Vagina (tissue), 2 donors: Measurements from ENCODE around the gene ZNF709. TPM values are rescaled to one million over a fixed set of nuclear protein-coding genes. Genes with fewer than 3 reads are reported as not detected.
A peak's percentile ranks its signal among the peaks of the same experiment; 100 is the strongest.
"Not testable (repeated sequence)": the region's sequence is repeated elsewhere in the genome, so short reads cannot be mapped to it uniquely, and the experiment has no call there.

Experiments
- DNase-seq, 2 donors: peaks; one replicate each; pipeline ENCODE4 v3.0.0-alpha.2; 2017; ENCODE audit errors: extremely low spot score in 2 of 2
- H3K27ac ChIP-seq: fragments of 200-600 bp; sonication (generic); one replicate; pipeline ENCODE4 v1.5.1; 2019
- H3K27me3 ChIP-seq: fragments of 200-600 bp; sonication (generic); one replicate; pipeline ENCODE4 v1.5.1; 2019
- H3K36me3 ChIP-seq, 2 donors: fragments of 200-600 bp; sonication (generic); one replicate each; pipeline ENCODE4 v1.5.1; 2017 to 2019
- H3K4me1 ChIP-seq: fragments of 200-600 bp; sonication (generic); one replicate; pipeline ENCODE4 v1.5.1; 2019
- H3K4me3 ChIP-seq, 2 donors: fragments of 200-600 bp; sonication (generic); 1 replicate in 1 of 2; 2 replicates in 1 of 2; pipeline ENCODE4 v1.5.1; 2016 to 2019
- H3K9me3 ChIP-seq: fragments of 200-600 bp; sonication (generic); one replicate; pipeline ENCODE4 v1.5.1; 2019
- POLR2A ChIP-seq, 2 donors: fragments of 450-650 bp; IDR thresholded peaks; one replicate each; pipeline ENCODE4 v1.6.1; 2017; ENCODE audit warnings: antibody characterized with exemption in 2 of 2, mild to moderate bottlenecking in 2 of 2, moderate library complexity in 2 of 2
- POLR2AphosphoS5 ChIP-seq, 2 donors: sonication (generic); formaldehyde crosslinking; IDR thresholded peaks; one replicate each; pipeline ENCODE4 v1.9.0; 2017; ENCODE audit warnings: antibody characterized with exemption in 2 of 2, mild to moderate bottlenecking in 2 of 2, low read depth in 1 of 2; ENCODE audit not compliant: insufficient read depth in 1 of 2
- intact Hi-C: fragments of 100-400 bp; cut with DNase I; formaldehyde crosslinking; loops from one replicate; pipeline ENCODE4 v1.15.1; 2023
- total RNA-seq: library from RNA; depleted of rRNA; stranded (reverse); fragments of >200 nt; gene quantifications from one replicate; pipeline ENCODE4 v1.2.3, GENCODE V29; 2016
- TF ChIP-seq, protein P1 (sequence below), 3 experiments: fragments of 450-650 bp in 2 of 3; fragments of 200-600 bp in 1 of 3; sonication (generic) in 1 of 3; IDR thresholded peaks; one replicate each; pipeline ENCODE4 v1.5.1; 2017 to 2019; ENCODE audit warnings: antibody characterized with exemption in 3 of 3, mild to moderate bottlenecking in 2 of 3, moderate library complexity in 2 of 3

The ZNF709 gene
- total RNA-seq, 1 donor from 2014 or later = 3.7 TPM

DNA sequence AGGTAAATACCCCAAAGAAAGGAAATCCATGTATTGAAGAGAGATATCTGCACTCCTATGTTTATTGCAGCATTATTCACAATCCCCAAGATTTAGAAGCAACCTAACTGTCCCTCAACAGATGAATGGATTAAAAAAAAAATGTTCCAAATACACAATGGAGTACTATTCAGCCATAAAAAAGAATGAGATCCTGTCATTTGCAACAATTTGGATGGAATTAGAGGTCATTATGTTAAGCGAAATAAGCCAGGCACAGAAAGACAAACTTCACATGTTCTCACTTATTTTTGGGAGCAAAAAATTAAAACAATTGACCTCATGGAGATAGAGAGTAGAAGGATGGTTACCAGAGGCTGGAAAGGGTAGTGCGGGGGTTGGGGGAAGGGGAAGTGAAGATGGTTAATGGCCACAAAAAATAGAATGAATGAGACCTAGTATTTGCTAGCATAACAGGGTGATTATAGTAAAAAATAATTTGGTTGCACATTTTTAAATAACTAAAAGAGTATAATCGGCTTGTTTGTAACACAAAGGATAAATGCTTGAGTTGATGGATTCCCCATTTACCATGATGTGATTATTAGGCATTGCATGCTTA, 9.7 kb upstream of the ZNF709 start:
- no peak for TF ChIP-seq POLR2A (IDR thresholded peaks at IDR 0.05)
- TF ChIP-seq, protein P1, sequence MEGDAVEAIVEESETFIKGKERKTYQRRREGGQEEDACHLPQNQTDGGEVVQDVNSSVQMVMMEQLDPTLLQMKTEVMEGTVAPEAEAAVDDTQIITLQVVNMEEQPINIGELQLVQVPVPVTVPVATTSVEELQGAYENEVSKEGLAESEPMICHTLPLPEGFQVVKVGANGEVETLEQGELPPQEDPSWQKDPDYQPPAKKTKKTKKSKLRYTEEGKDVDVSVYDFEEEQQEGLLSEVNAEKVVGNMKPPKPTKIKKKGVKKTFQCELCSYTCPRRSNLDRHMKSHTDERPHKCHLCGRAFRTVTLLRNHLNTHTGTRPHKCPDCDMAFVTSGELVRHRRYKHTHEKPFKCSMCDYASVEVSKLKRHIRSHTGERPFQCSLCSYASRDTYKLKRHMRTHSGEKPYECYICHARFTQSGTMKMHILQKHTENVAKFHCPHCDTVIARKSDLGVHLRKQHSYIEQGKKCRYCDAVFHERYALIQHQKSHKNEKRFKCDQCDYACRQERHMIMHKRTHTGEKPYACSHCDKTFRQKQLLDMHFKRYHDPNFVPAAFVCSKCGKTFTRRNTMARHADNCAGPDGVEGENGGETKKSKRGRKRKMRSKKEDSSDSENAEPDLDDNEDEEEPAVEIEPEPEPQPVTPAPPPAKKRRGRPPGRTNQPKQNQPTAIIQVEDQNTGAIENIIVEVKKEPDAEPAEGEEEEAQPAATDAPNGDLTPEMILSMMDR (IDR thresholded peaks at IDR 0.05) = no peak
- TF ChIP-seq POLR2AphosphoS5 (IDR thresholded peaks at IDR 0.05; ENCODE audit: insufficient read depth in 1 of 2, low read depth in 1 of 2) = no peak
- no peaks in the 10 kb centered on the region for H3K9me3 ChIP-seq
- H3K4me1 ChIP-seq = peaks cover 14% of the 10 kb centered on the region
- H3K4me3 ChIP-seq = peak overlapping the region; percentile 60 to 68
- no peaks in the 10 kb centered on the region for H3K27me3 ChIP-seq
- no peaks in the 10 kb centered on the region for H3K36me3 ChIP-seq
- DNase-seq = no peak
- intact Hi-C loops = no loop called here
- peak overlapping the region; percentile 55 for H3K27ac ChIP-seq

- H3K4me3 ChIP-seq = not testable (repeated sequence)
Observed at GRCh38 chr19:12486265-12486783, 1.7 kb upstream of the ZNF709 start.

GRCh38 chr19:12485571-12485970, 955 bp upstream of the ZNF709 start:
- no peak for DNase-seq
- Histone ChIP-seq H3K4me1 (peaks cover 33% of the 10 kb centered on the region), H3K36me3 (no peaks in the 10 kb centered on the region), H3K27me3 (no peaks in the 10 kb centered on the region), H3K4me3 (peak overlapping the region in 1 of 2 donors; percentile 69), H3K9me3 (no peaks in the 10 kb centered on the region), H3K27ac (no peak overlapping the region)
- TF ChIP-seq POLR2A (IDR thresholded peaks at IDR 0.05) (no peak), POLR2AphosphoS5 (IDR thresholded peaks at IDR 0.05; ENCODE audit: insufficient read depth in 1 of 2, low read depth in 1 of 2) (no peak)
- TF ChIP-seq, protein P1 (IDR thresholded peaks at IDR 0.05) = no peak
- intact Hi-C loops = no loop called here

More at GRCh38 chr19:12486265-12486783, 1.7 kb upstream of the ZNF709 start:
- H3K27ac ChIP-seq, H3K9me3 ChIP-seq, H3K27me3 ChIP-seq, intact Hi-C loops, DNase-seq, H3K36me3 ChIP-seq: not testable (repeated sequence)
- H3K4me1 ChIP-seq = peaks cover 33% of the 10 kb centered on the region

GRCh38 chr19:12485052-12485416, 418 bp upstream of the ZNF709 start:
- Histone ChIP-seq H3K4me3 (peak overlapping the region; percentile 69 to 85), H3K9me3 (no peaks in the 10 kb centered on the region), H3K27ac (peak overlapping the region; percentile 86), H3K27me3 (no peaks in the 10 kb centered on the region), H3K36me3 (no peaks in the 10 kb centered on the region), H3K4me1 (peaks cover 33% of the 10 kb centered on the region)
- intact Hi-C loops = no loop called here
- TF ChIP-seq, protein P1 (IDR thresholded peaks at IDR 0.05) = no peak
- no peak for TF ChIP-seq POLR2A (IDR thresholded peaks at IDR 0.05)
- TF ChIP-seq POLR2AphosphoS5 (IDR thresholded peaks at IDR 0.05; ENCODE audit: insufficient read depth in 1 of 2, low read depth in 1 of 2) = no peak
- no peak for DNase-seq

- intact Hi-C loops = no loop called here
- Histone ChIP-seq H3K9me3 (no peaks in the 10 kb centered on the region), H3K4me1 (peaks cover 35% of the 10 kb centered on the region), H3K27ac (peak overlapping the region; percentile 86), H3K27me3 (no peaks in the 10 kb centered on the region), H3K36me3 (no peaks in the 10 kb centered on the region), H3K4me3 (peak overlapping the region; percentile 69 to 85)
- TF ChIP-seq, protein P1 (IDR thresholded peaks at IDR 0.05) = no peak
- TF ChIP-seq POLR2AphosphoS5 (IDR thresholded peaks at IDR 0.05; ENCODE audit: insufficient read depth in 1 of 2, low read depth in 1 of 2) (no peak), POLR2A (IDR thresholded peaks at IDR 0.05) (no peak)
- no peak for DNase-seq
Observed at GRCh38 chr19:12484011-12484370, 625 bp downstream of the ZNF709 start.
